HG02938 (cell line): ENCODE results near the gene RANGAP1.
A peak's percentile ranks its signal among the peaks of the same experiment; 100 is the strongest.

Source experiments
- ATAC-seq: cut with Tn5 transposase; IDR thresholded peaks from one replicate; pipeline ENCODE4 v1.9.1; 2021; ENCODE audit warnings: mild to moderate bottlenecking, moderate library complexity; ENCODE audit not compliant: unreplicated experiment

The RANGAP1 gene

GRCh38 chr22:41238570-41239442 lies 47.2 kb downstream of the RANGAP1 start:
- ATAC-seq: no peak

GRCh38 chr22:41237707-41238569 lies 48.0 kb downstream of the RANGAP1 start:
- no peak for ATAC-seq

GRCh38 chr22:41237036-41237706 lies 48.8 kb downstream of the RANGAP1 start:
- no peak for ATAC-seq

- no peak for ATAC-seq
These were observed 50.9 kb downstream of the RANGAP1 start for GRCh38 chr22:41234815-41235695.

DNA sequence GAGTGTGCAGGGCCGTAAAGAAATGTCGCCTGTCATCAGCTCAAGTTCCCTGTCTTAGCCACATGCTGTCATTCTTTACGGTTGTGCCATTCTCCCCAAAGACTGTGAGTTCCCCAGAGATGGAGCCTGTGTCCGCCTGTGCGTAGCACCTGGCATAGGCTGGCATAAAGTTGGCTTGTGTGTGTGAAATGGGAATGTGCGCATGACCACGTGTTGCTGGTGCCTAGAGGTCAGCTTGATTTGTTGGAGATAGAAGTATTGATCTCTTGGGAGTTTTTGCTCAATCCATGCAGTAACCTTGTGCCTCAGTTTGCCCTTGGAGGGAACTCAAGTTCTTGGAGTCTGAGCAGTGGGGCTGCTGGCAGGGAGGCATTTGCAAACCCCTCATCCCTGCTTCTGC lies 54.6 kb downstream of the RANGAP1 start:
- ATAC-seq: no peak

- ATAC-seq: no peak
These were observed 55.6 kb downstream of the RANGAP1 start for GRCh38 chr22:41230401-41230785.

GRCh38 chr22:41229730-41230400 lies 56.1 kb downstream of the RANGAP1 start:
- no peak for ATAC-seq

DNA sequence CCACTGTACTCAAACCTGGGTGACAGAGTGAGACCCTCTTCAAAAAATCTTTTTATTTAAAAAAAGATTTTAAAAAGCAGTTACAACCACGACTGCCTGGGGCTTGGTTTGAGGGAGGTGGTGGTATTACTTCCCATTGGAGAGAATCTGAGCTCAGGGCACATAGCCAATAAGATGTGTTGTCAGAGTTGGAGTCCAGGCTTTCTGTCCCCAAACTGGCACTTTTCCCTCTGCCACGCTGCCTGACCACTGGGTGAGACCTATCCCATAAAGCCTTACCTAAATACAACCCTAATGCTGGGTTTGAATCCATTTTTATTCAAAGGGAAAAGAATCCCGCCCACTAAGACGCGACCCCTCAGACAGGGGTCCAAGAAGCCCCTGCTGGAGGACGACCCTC lies 56.8 kb downstream of the RANGAP1 start:
- ATAC-seq: no peak

DNA sequence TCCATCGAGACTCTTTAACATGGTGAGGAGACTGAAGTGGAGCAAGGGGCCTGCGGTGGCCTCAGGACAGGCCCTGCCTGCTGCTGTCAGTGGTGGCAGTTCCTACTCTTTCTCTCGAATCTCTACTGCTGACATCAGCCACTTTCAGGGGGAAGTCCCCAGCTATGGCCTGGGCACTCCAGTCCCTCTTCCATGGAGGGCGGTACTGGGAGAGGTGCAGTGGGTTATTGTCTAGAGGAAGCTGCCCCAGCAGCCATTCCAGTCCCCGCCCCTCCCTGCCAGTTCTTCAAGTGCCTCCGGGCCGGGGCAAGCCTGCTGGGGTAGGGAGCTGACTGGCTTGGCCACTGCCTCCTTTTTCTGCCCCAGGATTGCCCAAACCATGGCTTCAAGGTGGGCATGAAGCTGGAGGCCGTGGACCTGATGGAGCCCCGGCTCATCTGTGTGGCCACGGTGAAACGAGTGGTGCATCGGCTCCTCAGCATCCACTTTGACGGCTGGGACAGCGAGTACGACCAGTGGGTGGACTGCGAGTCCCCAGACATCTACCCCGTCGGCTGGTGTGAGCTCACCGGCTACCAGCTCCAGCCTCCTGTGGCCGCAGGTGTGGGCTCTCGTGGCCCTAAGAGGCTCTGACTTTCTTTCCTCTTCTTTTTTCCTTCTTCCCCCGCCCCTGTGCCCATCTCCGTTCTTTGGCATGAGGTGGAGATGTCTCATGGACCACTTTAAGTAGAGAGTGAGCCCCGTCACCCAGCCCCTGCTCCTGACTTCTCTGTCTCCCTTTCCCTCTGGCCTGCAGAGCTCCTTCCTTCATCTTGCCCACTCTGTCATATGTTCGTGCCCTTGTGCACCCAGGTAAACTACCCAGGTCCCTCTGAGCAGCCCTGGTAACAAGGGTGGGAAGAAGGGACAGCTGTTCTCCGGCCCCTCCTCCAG lies 59.0 kb downstream of the RANGAP1 start:
- ATAC-seq: no peak

DNA sequence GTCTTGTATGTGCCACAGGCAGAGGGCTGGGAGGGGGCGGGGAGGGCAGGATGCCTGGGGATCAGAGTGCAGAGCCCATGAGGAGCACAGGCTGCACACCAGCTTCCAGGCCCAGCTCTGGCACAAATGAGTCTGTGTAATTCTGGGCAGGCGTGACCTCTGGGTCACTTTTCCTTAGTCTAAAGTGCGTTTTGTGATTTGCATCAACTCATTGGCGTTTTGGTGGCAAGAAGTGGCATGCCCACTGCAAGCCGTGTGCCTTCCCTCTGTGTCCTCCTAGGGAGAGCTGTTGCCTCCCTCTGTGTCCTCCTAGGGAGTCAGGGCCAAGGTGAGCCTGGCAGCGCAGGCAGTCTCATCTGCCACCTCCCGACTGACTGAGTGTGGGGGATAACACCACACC lies 62.5 kb downstream of the RANGAP1 start:
- ATAC-seq: no peak

DNA sequence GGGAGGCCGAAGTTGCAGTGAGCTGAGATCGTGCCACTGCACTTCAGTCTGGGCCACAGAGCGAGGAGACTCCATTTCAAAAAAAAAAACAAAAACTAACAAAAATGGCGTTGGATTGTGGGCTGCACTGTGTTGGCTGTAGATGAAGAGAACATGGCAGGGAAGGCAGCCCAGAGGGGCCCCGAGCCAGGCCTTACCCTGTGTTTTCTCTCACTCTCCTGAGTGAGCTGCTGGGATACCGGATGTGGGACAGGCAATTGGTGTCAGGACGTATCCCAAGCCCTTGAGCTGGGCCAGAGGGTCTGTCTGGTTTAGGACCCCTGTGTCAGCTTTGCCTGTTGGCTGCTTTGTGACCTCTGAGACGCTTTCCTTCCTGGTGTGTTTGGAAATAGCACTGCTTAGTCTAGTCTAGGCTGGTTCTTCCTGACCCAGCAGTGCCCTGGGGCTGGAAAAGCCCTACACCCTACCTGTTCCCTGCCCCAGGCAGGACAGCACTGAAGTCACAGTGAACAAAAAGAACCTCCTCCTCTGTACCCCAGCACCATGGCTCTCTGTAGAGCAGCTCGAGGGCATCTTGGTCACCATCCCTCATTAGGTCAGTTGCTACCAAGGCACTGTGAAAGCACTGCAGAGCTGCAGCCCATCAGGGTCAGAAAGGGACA lies 63.0 kb downstream of the RANGAP1 start:
- ATAC-seq: no peak

DNA sequence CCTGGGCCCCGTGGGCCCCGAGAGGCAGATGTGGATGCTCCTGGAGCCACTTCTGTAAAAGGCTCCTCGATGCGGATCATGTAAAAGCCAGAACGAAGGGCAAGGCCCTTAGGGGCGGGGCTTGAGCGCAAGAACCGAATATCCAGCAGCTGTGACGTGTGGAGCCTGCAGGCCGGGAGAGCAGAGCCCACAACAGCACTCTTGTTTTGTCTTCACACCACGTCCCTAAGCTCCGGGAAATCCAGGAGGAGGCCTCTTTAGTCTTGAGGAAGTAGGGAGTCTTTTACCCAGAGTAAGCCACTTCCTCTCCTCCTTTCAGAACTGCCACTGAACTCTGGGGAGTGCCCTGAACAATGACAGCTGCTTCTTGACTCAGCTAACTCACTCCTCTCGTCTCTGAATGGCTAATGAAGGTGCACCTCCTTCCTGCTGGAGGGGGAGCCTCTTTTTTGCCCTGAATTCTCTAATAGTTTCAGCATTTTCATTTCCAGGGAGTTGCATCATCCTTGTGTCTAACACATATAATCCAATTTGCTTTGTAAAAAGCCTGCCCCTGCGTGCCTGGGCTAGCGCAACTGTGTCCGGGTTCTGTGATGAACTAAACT lies 68.3 kb downstream of the RANGAP1 start:
- ATAC-seq: no peak

- ATAC-seq: no peak
These were observed 69.0 kb downstream of the RANGAP1 start for GRCh38 chr22:41216984-41217383.

- no peak for ATAC-seq
These were observed 70.1 kb downstream of the RANGAP1 start for GRCh38 chr22:41215926-41216325.

- ATAC-seq: no peak
These were observed 70.6 kb downstream of the RANGAP1 start for GRCh38 chr22:41215409-41215808.

GRCh38 chr22:41206719-41207118 lies 79.3 kb downstream of the RANGAP1 start:
- no peak for ATAC-seq

GRCh38 chr22:41204992-41205900 lies 80.7 kb downstream of the RANGAP1 start, which contains the start of gene L3MBTL2:
TSS of gene L3MBTL2 (plus strand) at chr22:41205312. CDS start at chr22:41205363, 51 bp downstream.
- peak; percentile 92 for ATAC-seq
